Keratinocyte (primary cell): ENCODE measurements around the gene CFAP53.

ENCODE experiments used
- CTCF ChIP-seq, 3 experiments: IDR thresholded peaks in 1 of 3; conservative IDR thresholded peaks in 1 of 3; optimal IDR thresholded peaks in 1 of 3; 2 replicates in 2 of 3; 3 replicates in 1 of 3; pipeline versions ENCODE3 to v1.5.1; 2011; ENCODE audit warnings: low read length in 3 of 3, mild to moderate bottlenecking in 3 of 3, moderate library complexity in 2 of 3, control low read depth in 1 of 3, inconsistent platforms in 1 of 3; ENCODE audit not compliant: insufficient read depth in 2 of 3; ENCODE audit errors: extremely low read depth in 1 of 3
- EZH2 ChIP-seq: IDR thresholded peaks from one replicate; pipeline ENCODE4 v1.6.1; 2012; ENCODE audit warnings: inconsistent platforms, mild to moderate bottlenecking, low read length, moderate library complexity

GRCh38 chr18:50280707-50281294, 14.5 kb upstream of the CFAP53 start:
- no peak for TF ChIP-seq EZH2
- no peak for TF ChIP-seq CTCF (optimal IDR thresholded peaks at IDR 0.05 in 1 of 3, IDR thresholded peaks at IDR 0.05 in 1 of 3, conservative IDR thresholded peaks at IDR 0.05 in 1 of 3; ENCODE audit: extremely low read depth in 1 of 3, insufficient read depth in 2 of 3, low read length in 3 of 3)
